HEK293T (cell line): ENCODE results near the gene CC2D2A.

Experiments
- BHLHE40 ChIP-seq: fragments of 450-650 bp; IDR thresholded peaks from 2 replicates; pipeline ENCODE4 v1.6.1; 2016; ENCODE audit warnings: mild to moderate bottlenecking, moderate library complexity, borderline replicate concordance
- CTBP1 ChIP-seq: fragments of 450-650 bp; IDR thresholded peaks from 2 replicates; pipeline ENCODE4 v1.6.1; 2016; ENCODE audit warnings: borderline replicate concordance
- ELF4 ChIP-seq: fragments of 450-650 bp; IDR thresholded peaks from 2 replicates; pipeline ENCODE4 v1.6.1; 2017; ENCODE audit warnings: antibody characterized with exemption
- FOXM1 ChIP-seq: fragments of 450-650 bp; IDR thresholded peaks from 2 replicates; pipeline ENCODE4 v1.6.1; 2017; ENCODE audit warnings: mild to moderate bottlenecking, borderline replicate concordance
- HDGF ChIP-seq: fragments of 450-650 bp; IDR thresholded peaks from 2 replicates; pipeline ENCODE4 v1.6.1; 2017; ENCODE audit warnings: antibody characterized with exemption, borderline replicate concordance
- L3MBTL2 ChIP-seq: fragments of 450-650 bp; conservative IDR thresholded peaks from 2 replicates; pipeline ENCODE4 v1.6.1; 2016; ENCODE audit warnings: mild to moderate bottlenecking
- PKNOX1 ChIP-seq: fragments of 450-650 bp; IDR thresholded peaks from 2 replicates; pipeline ENCODE4 v1.6.1; 2016
- SP1 ChIP-seq: fragments of 450-650 bp; IDR thresholded peaks from 2 replicates; pipeline ENCODE4 v1.6.1; 2017
- SUZ12 ChIP-seq: fragments of 450-650 bp; IDR thresholded peaks from 2 replicates; pipeline ENCODE4 v1.6.1; 2016; ENCODE audit warnings: mild to moderate bottlenecking
- TARDBP ChIP-seq: fragments of 450-650 bp; IDR thresholded peaks from 2 replicates; pipeline ENCODE4 v1.6.1; 2016
- ZNF384 ChIP-seq: fragments of 450-650 bp; IDR thresholded peaks from 2 replicates; pipeline ENCODE4 v1.6.1; 2016

- TF ChIP-seq ZNF384 (no peak), SP1 (no peak), SUZ12 (no peak), PKNOX1 (no peak), FOXM1 (no peak), BHLHE40 (no peak), ELF4 (no peak), L3MBTL2 (no peak), TARDBP (no peak), CTBP1 (no peak), HDGF (no peak)
Measured at GRCh38 chr4:15510961-15511360, 41.3 kb downstream of the CC2D2A start.
